Measurements from ENCODE around the gene APBB2.
"Not testable (repeated sequence)": the region's sequence is repeated elsewhere in the genome, so short reads cannot be mapped to it uniquely, and the experiment has no call there.

Gene APBB2

DNA sequence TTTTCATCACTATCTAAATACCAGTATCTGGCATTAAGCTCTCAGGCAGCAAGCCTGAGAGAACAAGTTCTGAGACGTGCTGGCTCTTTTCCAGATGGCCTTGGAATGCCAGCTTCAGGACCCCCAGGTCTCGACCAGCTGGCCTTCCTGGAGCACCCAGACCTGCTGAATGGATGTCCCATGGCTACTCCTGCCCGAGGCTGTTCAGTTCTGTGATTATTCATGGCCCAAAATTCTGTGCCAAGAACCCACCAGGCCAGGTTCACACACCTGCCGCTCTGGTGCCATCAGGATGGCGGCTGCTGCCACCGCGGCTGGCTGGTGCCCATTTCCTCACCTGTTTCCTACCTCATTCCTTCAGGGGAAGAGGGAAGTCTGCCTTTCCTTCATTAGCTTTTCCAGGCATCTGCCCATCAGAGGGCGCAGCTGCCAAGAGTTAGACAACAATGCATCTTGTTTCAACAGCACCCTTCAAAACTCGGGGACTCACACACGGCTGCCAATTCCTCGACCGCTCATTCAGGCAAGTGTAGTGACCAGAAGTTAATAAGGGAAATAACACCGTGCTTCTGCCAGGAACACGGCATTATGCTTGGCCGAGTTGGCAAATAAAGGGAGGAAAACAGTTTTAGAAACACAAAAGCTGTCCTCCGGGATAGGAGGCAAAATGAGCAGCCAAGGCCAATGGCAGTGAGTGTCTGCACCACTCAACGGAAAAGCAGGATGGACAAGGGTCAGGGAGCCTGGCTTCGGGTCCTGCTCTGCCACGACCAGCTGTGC lies 290.8 kb downstream of the APBB2 start:
- no peak overlapping the region for H3K9ac ChIP-seq (ENCODE audit: low read length)
- WGBS (ENCODE audit: extremely low coverage, insufficient coverage, insufficient read length): no CpG with 5 or more reads among the region's 19 CpGs
- no peak overlapping the region for H3K14ac ChIP-seq (ENCODE audit: low read length)
- H2BK5ac ChIP-seq (ENCODE audit: low read depth, low read length, poor library complexity): no peak overlapping the region
- H3K27me3 ChIP-seq (ENCODE audit: insufficient read depth, low read length): no peaks in the 10 kb centered on the region
- no peak overlapping the region for H3K18ac ChIP-seq (ENCODE audit: low read length)
- H4K8ac ChIP-seq (ENCODE audit: low read depth, low read length): no peak overlapping the region
- H2BK12ac ChIP-seq (ENCODE audit: low read length): no peak overlapping the region
- H3K9me3 ChIP-seq (ENCODE audit: insufficient read depth, low read depth, low read length): no peaks in the 10 kb centered on the region
- peak overlapping the region; percentile 5 for H3K4me3 ChIP-seq (ENCODE audit: low read depth, low read length)
- no peak overlapping the region for H3K27ac ChIP-seq (ENCODE audit: low read depth, low read length)
- no peak overlapping the region for H3K23ac ChIP-seq (ENCODE audit: low read length)
- H3K4me1 ChIP-seq (ENCODE audit: control insufficient read depth in 1 of 2, insufficient read depth in 2 of 2, low read length in 2 of 2): no peaks in the 10 kb centered on the region
- no peaks in the 10 kb centered on the region for H3K79me2 ChIP-seq (ENCODE audit: control insufficient read depth, insufficient read depth, low read length, poor library complexity)
- no peak overlapping the region for H2BK120ac ChIP-seq (ENCODE audit: insufficient read depth, low read length, poor library complexity)
- H3K4ac ChIP-seq (ENCODE audit: low read depth, low read length): no peak overlapping the region
- H2AK5ac ChIP-seq (ENCODE audit: low read length): no peak overlapping the region
- no peaks in the 10 kb centered on the region for H3K79me1 ChIP-seq (ENCODE audit: low read length)
- H4K91ac ChIP-seq (ENCODE audit: low read depth, low read length): no peak overlapping the region
- no peak overlapping the region for H4K12ac ChIP-seq (ENCODE audit: low read depth, low read length)
- no peak overlapping the region for H2AFZ ChIP-seq (ENCODE audit: insufficient read depth, low read length, poor library complexity)
- DNase-seq: no peak
- peaks cover 7 to 19% of the 10 kb centered on the region in 2 experiments for H3K36me3 ChIP-seq (ENCODE audit: control insufficient read depth in 1 of 2, insufficient read depth in 2 of 2, low read length in 2 of 2)
- no peak overlapping the region for H3K4me2 ChIP-seq (ENCODE audit: low read length)

GRCh38 chr4:40919976-40920375 lies 294.4 kb downstream of the APBB2 start:
- not testable (repeated sequence) for H2AK5ac ChIP-seq (ENCODE audit: low read length); H3K4me1 ChIP-seq (ENCODE audit: control insufficient read depth in 1 of 2, insufficient read depth in 2 of 2, low read length in 2 of 2); H2BK120ac ChIP-seq (ENCODE audit: insufficient read depth, low read length, poor library complexity); H3K27me3 ChIP-seq (ENCODE audit: insufficient read depth, low read length); H3K14ac ChIP-seq (ENCODE audit: low read length); H3K18ac ChIP-seq (ENCODE audit: low read length); H2BK12ac ChIP-seq (ENCODE audit: low read length); H3K79me2 ChIP-seq (ENCODE audit: control insufficient read depth, insufficient read depth, low read length, poor library complexity); H4K91ac ChIP-seq (ENCODE audit: low read depth, low read length); DNase-seq; H3K79me1 ChIP-seq (ENCODE audit: low read length); H3K4ac ChIP-seq (ENCODE audit: low read depth, low read length); H3K4me2 ChIP-seq (ENCODE audit: low read length); H3K9me3 ChIP-seq (ENCODE audit: insufficient read depth, low read depth, low read length); H2AFZ ChIP-seq (ENCODE audit: insufficient read depth, low read length, poor library complexity); H3K23ac ChIP-seq (ENCODE audit: low read length); H4K8ac ChIP-seq (ENCODE audit: low read depth, low read length); H3K9ac ChIP-seq (ENCODE audit: low read length); H3K27ac ChIP-seq (ENCODE audit: low read depth, low read length); H4K12ac ChIP-seq (ENCODE audit: low read depth, low read length); H2BK5ac ChIP-seq (ENCODE audit: low read depth, low read length, poor library complexity); H3K4me3 ChIP-seq (ENCODE audit: low read depth, low read length)
- peaks cover 7 to 13% of the 10 kb centered on the region in 2 experiments for H3K36me3 ChIP-seq (ENCODE audit: control insufficient read depth in 1 of 2, insufficient read depth in 2 of 2, low read length in 2 of 2)
- no CpG with 5 or more reads among the region's 6 CpGs for WGBS (ENCODE audit: extremely low coverage, insufficient coverage, insufficient read length)

GRCh38 chr4:40918330-40918729 lies 296.0 kb downstream of the APBB2 start:
- no peaks in the 10 kb centered on the region for H3K27me3 ChIP-seq (ENCODE audit: insufficient read depth, low read length)
- no peak overlapping the region for H4K8ac ChIP-seq (ENCODE audit: low read depth, low read length)
- H4K91ac ChIP-seq (ENCODE audit: low read depth, low read length): no peak overlapping the region
- no peak overlapping the region for H3K9ac ChIP-seq (ENCODE audit: low read length)
- no peaks in the 10 kb centered on the region for H3K79me2 ChIP-seq (ENCODE audit: control insufficient read depth, insufficient read depth, low read length, poor library complexity)
- no peak overlapping the region for H2BK120ac ChIP-seq (ENCODE audit: insufficient read depth, low read length, poor library complexity)
- H2BK5ac ChIP-seq (ENCODE audit: low read depth, low read length, poor library complexity): no peak overlapping the region
- DNase-seq: no peak
- H3K4me2 ChIP-seq (ENCODE audit: low read length): no peak overlapping the region
- H3K14ac ChIP-seq (ENCODE audit: low read length): no peak overlapping the region
- no peak overlapping the region for H2AFZ ChIP-seq (ENCODE audit: insufficient read depth, low read length, poor library complexity)
- H3K4ac ChIP-seq (ENCODE audit: low read depth, low read length): no peak overlapping the region
- no peak overlapping the region for H3K23ac ChIP-seq (ENCODE audit: low read length)
- H3K18ac ChIP-seq (ENCODE audit: low read length): no peak overlapping the region
- no peaks in the 10 kb centered on the region for H3K9me3 ChIP-seq (ENCODE audit: insufficient read depth, low read depth, low read length)
- no peak overlapping the region for H4K12ac ChIP-seq (ENCODE audit: low read depth, low read length)
- peaks cover 4 to 5% of the 10 kb centered on the region in 2 experiments for H3K36me3 ChIP-seq (ENCODE audit: control insufficient read depth in 1 of 2, insufficient read depth in 2 of 2, low read length in 2 of 2)
- H2BK12ac ChIP-seq (ENCODE audit: low read length): no peak overlapping the region
- no CpG with 5 or more reads among the region's 4 CpGs for WGBS (ENCODE audit: extremely low coverage, insufficient coverage, insufficient read length)
- no peaks in the 10 kb centered on the region for H3K79me1 ChIP-seq (ENCODE audit: low read length)
- no peak overlapping the region for H3K27ac ChIP-seq (ENCODE audit: low read depth, low read length)
- no peaks in the 10 kb centered on the region for H3K4me1 ChIP-seq (ENCODE audit: control insufficient read depth in 1 of 2, insufficient read depth in 2 of 2, low read length in 2 of 2)
- H3K4me3 ChIP-seq (ENCODE audit: low read depth, low read length): no peak overlapping the region
- no peak overlapping the region for H2AK5ac ChIP-seq (ENCODE audit: low read length)

GRCh38 chr4:40916880-40917279 lies 297.5 kb downstream of the APBB2 start:
- Histone ChIP-seq H3K79me1 (ENCODE audit: low read length) (no peaks in the 10 kb centered on the region), H2BK120ac (ENCODE audit: insufficient read depth, low read length, poor library complexity) (no peak overlapping the region), H3K27me3 (ENCODE audit: insufficient read depth, low read length) (no peaks in the 10 kb centered on the region), H2BK5ac (ENCODE audit: low read depth, low read length, poor library complexity) (no peak overlapping the region), H3K4me1 (ENCODE audit: control insufficient read depth in 1 of 2, insufficient read depth in 2 of 2, low read length in 2 of 2) (no peaks in the 10 kb centered on the region), H3K9ac (ENCODE audit: low read length) (no peak overlapping the region), H2AFZ (ENCODE audit: insufficient read depth, low read length, poor library complexity) (no peak overlapping the region), H3K9me3 (ENCODE audit: insufficient read depth, low read depth, low read length) (no peaks in the 10 kb centered on the region), H3K14ac (ENCODE audit: low read length) (no peak overlapping the region), H2BK12ac (ENCODE audit: low read length) (no peak overlapping the region), H3K4me3 (ENCODE audit: low read depth, low read length) (no peak overlapping the region), H4K91ac (ENCODE audit: low read depth, low read length) (no peak overlapping the region), H3K4ac (ENCODE audit: low read depth, low read length) (no peak overlapping the region), H3K18ac (ENCODE audit: low read length) (no peak overlapping the region), H4K8ac (ENCODE audit: low read depth, low read length) (no peak overlapping the region), H4K12ac (ENCODE audit: low read depth, low read length) (no peak overlapping the region), H3K4me2 (ENCODE audit: low read length) (no peak overlapping the region), H3K79me2 (ENCODE audit: control insufficient read depth, insufficient read depth, low read length, poor library complexity) (no peaks in the 10 kb centered on the region), H2AK5ac (ENCODE audit: low read length) (no peak overlapping the region), H3K36me3 (ENCODE audit: control insufficient read depth in 1 of 2, insufficient read depth in 2 of 2, low read length in 2 of 2) (peaks cover 3 to 4% of the 10 kb centered on the region in 2 experiments), H3K23ac (ENCODE audit: low read length) (no peak overlapping the region), H3K27ac (ENCODE audit: low read depth, low read length) (no peak overlapping the region)
- WGBS (ENCODE audit: extremely low coverage, insufficient coverage, insufficient read length): no CpG with 5 or more reads among the region's 5 CpGs
- DNase-seq: peak; percentile 57 to 79
